Dedifferentiated amniotic fluid mesenchymal stem cell (primary cell): ENCODE results near the gene ADAMTS14.
"Not testable (repeated sequence)": the region's sequence is repeated elsewhere in the genome, so short reads cannot be mapped to it uniquely, and the experiment has no call there.

Experiments used
- DNase-seq: peaks from one replicate; pipeline ENCODE4 v3.0.0-alpha.2; 2016; ENCODE audit errors: extremely low spot score

ADAMTS14 gene

GRCh38 chr10:70751356-70751755 is 79.0 kb downstream of the ADAMTS14 start:
- DNase-seq, result no peak

GRCh38 chr10:70751991-70752390 is 79.7 kb downstream of the ADAMTS14 start:
- DNase-seq, result no peak

GRCh38 chr10:70752571-70752970 is 80.3 kb downstream of the ADAMTS14 start:
- DNase-seq, result no peak

GRCh38 chr10:70753026-70753663 is 80.8 kb downstream of the ADAMTS14 start:
- DNase-seq, result no peak

- no peak for DNase-seq
Observed at GRCh38 chr10:70753841-70754621, 81.7 kb downstream of the ADAMTS14 start.

GRCh38 chr10:70756700-70757360 is 84.5 kb downstream of the ADAMTS14 start:
- DNase-seq, result no peak

GRCh38 chr10:70757856-70758255 is 85.5 kb downstream of the ADAMTS14 start:
- no peak for DNase-seq

GRCh38 chr10:70758757-70759514 is 86.6 kb downstream of the ADAMTS14 start:
- DNase-seq, result peak; percentile 74

GRCh38 chr10:70759781-70760180 is 87.5 kb downstream of the ADAMTS14 start:
- DNase-seq, result no peak

- no peak for DNase-seq
Observed at GRCh38 chr10:70760271-70760787, 88.0 kb downstream of the ADAMTS14 start.

GRCh38 chr10:70761031-70761601 is 88.8 kb downstream of the ADAMTS14 start:
- DNase-seq, result no peak

- no peak for DNase-seq
Observed at GRCh38 chr10:70761727-70762350, 89.5 kb downstream of the ADAMTS14 start.

GRCh38 chr10:70762441-70763175 is 90.3 kb downstream of the ADAMTS14 start:
- DNase-seq, result no peak

- DNase-seq, result no peak
Observed at GRCh38 chr10:70763567-70763966, 91.3 kb downstream of the ADAMTS14 start.

- no peak for DNase-seq
Observed at GRCh38 chr10:70765794-70766594, 93.7 kb downstream of the ADAMTS14 start.

GRCh38 chr10:70768026-70768685 is 95.8 kb downstream of the ADAMTS14 start:
- DNase-seq, result not testable (repeated sequence)

GRCh38 chr10:70769121-70769520 is 96.8 kb downstream of the ADAMTS14 start:
- no peak for DNase-seq

GRCh38 chr10:70770001-70770400 is 97.7 kb downstream of the ADAMTS14 start:
- DNase-seq, result no peak

- not testable (repeated sequence) for DNase-seq
Observed at GRCh38 chr10:70770516-70770915, 98.2 kb downstream of the ADAMTS14 start.
